GM23338 (cell line): ENCODE measurements around the gene CHD9. TPM values are rescaled to one million over a fixed set of nuclear protein-coding genes. Genes with fewer than 3 reads are reported as not detected.

ENCODE experiments used
- ATAC-seq: fragments of 200-7000 bp; cut with Tn5 transposase; 3 replicates; pipeline ENCODE4 v1.9.1; 2020
- DNase-seq: peaks from one replicate; pipeline ENCODE4 v3.0.0-alpha.2; 2015; ENCODE audit warnings: low spot score
- H2AFZ ChIP-seq: fragments of 200-600 bp; sonication (generic); 2 replicates; pipeline ENCODE4 v1.8.0; 2016; ENCODE audit warnings: antibody characterized with exemption, mild to moderate bottlenecking, moderate library complexity
- H3F3A ChIP-seq: fragments of 200-600 bp; sonication (generic); replicated peaks from 2 replicates; pipeline ENCODE4 v1.8.0; 2017; ENCODE audit warnings: antibody characterized with exemption, mixed run types, low read depth
- H3K27ac ChIP-seq: fragments of 200-600 bp; sonication (generic); 2 replicates; pipeline ENCODE4 v1.6.1; 2016; ENCODE audit warnings: low read depth
- H3K27me3 ChIP-seq: fragments of 200-600 bp; sonication (generic); 2 replicates; pipeline ENCODE4 v1.8.0; 2016; ENCODE audit warnings: mild to moderate bottlenecking, mixed run types, moderate library complexity; ENCODE audit not compliant: insufficient read depth
- H3K36me3 ChIP-seq: fragments of 200-600 bp; sonication (generic); 2 replicates; pipeline ENCODE4 v1.8.0; 2016; ENCODE audit warnings: mild to moderate bottlenecking; ENCODE audit not compliant: insufficient read depth
- H3K4me1 ChIP-seq: fragments of 200-600 bp; sonication (generic); 2 replicates; pipeline ENCODE4 v1.8.0; 2016; ENCODE audit warnings: mild to moderate bottlenecking, moderate library complexity; ENCODE audit not compliant: insufficient read depth
- H3K4me2 ChIP-seq: fragments of 200-600 bp; sonication (generic); 2 replicates; pipeline ENCODE4 v1.7.1; 2017; ENCODE audit warnings: mixed run types
- H3K4me3 ChIP-seq: fragments of 200-600 bp; sonication (generic); 2 replicates; pipeline ENCODE4 v1.6.1; 2016; ENCODE audit warnings: mixed run types
- H3K79me2 ChIP-seq: fragments of 200-600 bp; sonication (generic); replicated peaks from 2 replicates; pipeline ENCODE4 v1.8.0; 2017; ENCODE audit warnings: mild to moderate bottlenecking; ENCODE audit not compliant: insufficient read depth
- H3K9me2 ChIP-seq: fragments of 200-600 bp; sonication (generic); 2 replicates; pipeline ENCODE4 v1.8.0; 2017; ENCODE audit not compliant: insufficient read depth
- H4K20me1 ChIP-seq: fragments of 200-600 bp; sonication (generic); replicated peaks from 2 replicates; pipeline ENCODE4 v1.8.0; 2017; ENCODE audit warnings: mild to moderate bottlenecking; ENCODE audit not compliant: insufficient read depth
- H3K27ac Mint-ChIP-seq: 2 replicates; pipeline ENCODE4 v1.8.0; 2020; ENCODE audit warnings: inconsistent platforms, mild to moderate bottlenecking, moderate library complexity, mixed read lengths
- H3K27me3 Mint-ChIP-seq: 3 replicates; pipeline ENCODE4 v1.8.0; 2022; ENCODE audit warnings: low read depth, mild to moderate bottlenecking, moderate library complexity, mixed read lengths, inconsistent platforms; ENCODE audit not compliant: insufficient read depth, poor library complexity
- H3K36me3 Mint-ChIP-seq: 3 replicates; pipeline ENCODE4 v1.8.0; 2021; ENCODE audit warnings: low read depth, mild to moderate bottlenecking, inconsistent platforms, moderate library complexity, mixed read lengths
- H3K4me1 Mint-ChIP-seq: 3 replicates; pipeline ENCODE4 v1.8.0; 2020; ENCODE audit warnings: mild to moderate bottlenecking, inconsistent platforms, mixed read lengths
- H3K4me3 Mint-ChIP-seq: 3 replicates; pipeline ENCODE4 v1.8.0; 2021; ENCODE audit warnings: moderate library complexity, mild to moderate bottlenecking, inconsistent platforms, mixed read lengths
- H3K9me3 Mint-ChIP-seq: 3 replicates; pipeline ENCODE4 v1.8.0; 2020; ENCODE audit warnings: moderate library complexity, mild to moderate bottlenecking, inconsistent platforms, mixed read lengths
- CREB1 ChIP-seq: fragments of 250-450 bp; sonication (Bioruptor Pico); IDR thresholded peaks from 2 replicates; pipeline ENCODE4 v1.5.0; 2020; ENCODE audit warnings: low read depth, mild to moderate bottlenecking, moderate library complexity
- CTCF ChIP-seq, 2 experiments: fragments of 200-600 bp in 1 of 2; sonication (generic) in 1 of 2; conservative IDR thresholded peaks; 2 replicates each; pipeline versions ENCODE4 v1.5.1 to v1.6.1; 2016 to 2017; ENCODE audit warnings: antibody characterized with exemption in 2 of 2, low read depth in 2 of 2, mild to moderate bottlenecking in 2 of 2, moderate library complexity in 1 of 2
- ETS1 ChIP-seq: IDR thresholded peaks from 2 replicates; pipeline ENCODE4 v1.6.1; 2016; ENCODE audit warnings: antibody characterized with exemption
- EZH2 ChIP-seq: fragments of 200-600 bp; sonication (generic); IDR thresholded peaks from one replicate; pipeline ENCODE4 v1.8.0; 2017; ENCODE audit warnings: antibody characterized with exemption, mild to moderate bottlenecking, low read depth; ENCODE audit not compliant: unreplicated experiment
- EZH2phosphoT487 ChIP-seq: fragments of 200-600 bp; sonication (generic); IDR thresholded peaks from one replicate; pipeline ENCODE4 v1.8.1; 2018; ENCODE audit warnings: antibody characterized with exemption; ENCODE audit not compliant: unreplicated experiment
- JUNB ChIP-seq: IDR thresholded peaks from one replicate; pipeline ENCODE4 v1.6.1; 2016; ENCODE audit warnings: antibody characterized with exemption; ENCODE audit not compliant: unreplicated experiment
- NANOG ChIP-seq: IDR thresholded peaks from 2 replicates; pipeline ENCODE4 v1.6.1; 2016; ENCODE audit warnings: antibody characterized with exemption, borderline replicate concordance
- POLR2AphosphoS5 ChIP-seq: IDR thresholded peaks from 2 replicates; pipeline ENCODE4 v1.6.1; 2016; ENCODE audit warnings: antibody characterized with exemption, low read depth
- REST ChIP-seq: IDR thresholded peaks from one replicate; pipeline ENCODE4 v1.6.1; 2018; ENCODE audit warnings: antibody characterized with exemption; ENCODE audit not compliant: unreplicated experiment
- STAT1 ChIP-seq: IDR thresholded peaks from one replicate; pipeline ENCODE4 v1.6.1; 2016; ENCODE audit warnings: antibody characterized with exemption; ENCODE audit not compliant: unreplicated experiment
- ZNF114 ChIP-seq: fragments of 250-450 bp; sonication (Bioruptor Pico); IDR thresholded peaks from 2 replicates; pipeline ENCODE4 v1.5.0; 2020; ENCODE audit warnings: mild to moderate bottlenecking, moderate library complexity
- ZNF331 ChIP-seq: fragments of 250-450 bp; sonication (Bioruptor Pico); IDR thresholded peaks from 2 replicates; pipeline ENCODE4 v1.5.0; 2020; ENCODE audit warnings: low read depth, mild to moderate bottlenecking, moderate library complexity
- ZNF462 ChIP-seq: fragments of 250-450 bp; sonication (Bioruptor Pico); IDR thresholded peaks from 2 replicates; pipeline ENCODE4 v1.5.0; 2020; ENCODE audit warnings: mild to moderate bottlenecking, moderate library complexity
- polyA plus RNA-seq: library from polyadenylated mRNA; unstranded; fragments of >200 nt; fragmentation: Nextera tagmentation; extraction: Ambion mirVana; gene quantifications from 2 replicates; pipeline ENCODE4 v1.2.1, GENCODE V29; 2016
- total RNA-seq: library from RNA; depleted of rRNA; stranded (reverse); fragments of >200 nt; shearing (Covaris generic); gene quantifications from 2 replicates; pipeline ENCODE4 v1.2.3, GENCODE V29; 2014

Gene CHD9
- total and polyA plus RNA-seq, 2 experiments from 2014 or later = 18.8 to 46.6 TPM

GRCh38 chr16:53043428-53043831 lies 11.4 kb upstream of the CHD9 start:
- Histone ChIP-seq H3K4me2 (peak overlapping the region; percentile 73), H3K27ac (0 out of 2 replicates have a peak overlapping the region, but pooled peaks have one; percentile 5), H3K4me3 (peak overlapping the region; percentile 56), H3K9me2 (peaks cover 11% of the 10 kb centered on the region), H3K36me3 (0 out of 2 replicates have a peak, but pooled peaks cover 4% of the 10 kb centered on the region), H3K79me2 (no peaks in the 10 kb centered on the region), H3K27me3 (no peaks in the 10 kb centered on the region), H3F3A (peaks cover 10% of the 10 kb centered on the region), H4K20me1 (no peaks in the 10 kb centered on the region), H2AFZ (no peak overlapping the region), H3K4me1 (peaks cover 45% of the 10 kb centered on the region)
- Mint-ChIP-seq H3K4me1 (peaks cover 55% of the 10 kb centered on the region), H3K36me3 (peaks cover 26% of the 10 kb centered on the region), H3K4me3 (peak overlapping the region; percentile 76), H3K9me3 (peaks cover 31% of the 10 kb centered on the region), H3K27ac (no peak overlapping the region), H3K27me3 (peaks cover 8% of the 10 kb centered on the region)
- ATAC-seq (peak; percentile 14), DNase-seq (peak; percentile 30)
- TF ChIP-seq REST (no peak), CREB1 (CRISPR knock-in tag) (no peak), JUNB (no peak), ZNF462 (CRISPR knock-in tag) (no peak), EZH2 (no peak), ETS1 (no peak), STAT1 (no peak), ZNF114 (no peak), POLR2AphosphoS5 (no peak), EZH2phosphoT487 (no peak), ZNF331 (CRISPR knock-in tag) (no peak), NANOG (no peak), CTCF (conservative IDR thresholded peaks at IDR 0.05; ENCODE audit: low read depth in 2 of 2) (no peak)
